LNCAP (cell line): ENCODE measurements around the gene PSMA7.

Experiments
- CTCF ChIP-seq: fragments of 450-650 bp; IDR thresholded peaks from 2 replicates; pipeline ENCODE4 v1.5.1; 2017; ENCODE audit warnings: mild to moderate bottlenecking

Gene PSMA7

GRCh38 chr20:62175711-62176110 lies 32.5 kb upstream of the PSMA7 start:
- no peak for TF ChIP-seq CTCF

GRCh38 chr20:62174870-62175624 lies 31.9 kb upstream of the PSMA7 start:
- no peak for TF ChIP-seq CTCF

- TF ChIP-seq CTCF = no peak
These were observed 31.0 kb upstream of the PSMA7 start for GRCh38 chr20:62174021-62174804.

GRCh38 chr20:62172666-62173065 lies 29.5 kb upstream of the PSMA7 start:
- no peak for TF ChIP-seq CTCF

GRCh38 chr20:62171245-62171644 lies 28.1 kb upstream of the PSMA7 start:
- TF ChIP-seq CTCF = no peak

- no peak for TF ChIP-seq CTCF
These were observed 27.3 kb upstream of the PSMA7 start for GRCh38 chr20:62170536-62170935.

- no peak for TF ChIP-seq CTCF
These were observed 25.8 kb upstream of the PSMA7 start for GRCh38 chr20:62168890-62169435.
